ENCODE data around the gene P2RX3.
"Not testable (repeated sequence)": the region's sequence is repeated elsewhere in the genome, so short reads cannot be mapped to it uniquely, and the experiment has no call there.

P2RX3 gene

DNA sequence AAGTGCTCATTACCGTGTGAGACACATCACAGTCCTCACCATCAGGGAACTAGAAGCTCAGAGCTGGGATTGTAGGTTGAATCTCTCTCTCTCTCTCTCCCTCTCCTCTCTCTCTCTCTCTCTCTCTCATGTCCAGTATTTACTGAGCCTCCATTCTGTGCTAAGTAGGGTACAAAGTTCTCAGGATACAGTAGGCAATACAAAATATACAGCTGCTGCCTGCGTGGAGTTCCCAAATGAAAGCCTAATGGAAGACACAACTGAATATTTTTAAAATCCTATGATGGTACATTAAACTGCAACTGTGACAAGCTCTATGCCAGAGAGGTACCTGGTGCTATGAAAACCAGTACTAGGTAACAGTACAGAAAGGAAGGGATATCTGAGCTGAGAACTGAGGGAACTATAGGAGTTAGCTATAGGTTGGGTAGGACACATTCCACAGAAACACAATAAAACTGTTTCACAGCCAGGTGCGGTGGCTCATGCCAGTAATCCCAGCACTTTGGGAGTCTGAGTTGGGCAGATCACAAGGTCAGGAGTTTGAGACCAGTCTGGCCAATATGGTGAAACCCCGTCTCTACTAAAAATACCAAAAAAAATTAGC, 61.9 kb downstream of the P2RX3 start:
- no peak for DNase-seq (ENCODE audit: low spot score)

DNA sequence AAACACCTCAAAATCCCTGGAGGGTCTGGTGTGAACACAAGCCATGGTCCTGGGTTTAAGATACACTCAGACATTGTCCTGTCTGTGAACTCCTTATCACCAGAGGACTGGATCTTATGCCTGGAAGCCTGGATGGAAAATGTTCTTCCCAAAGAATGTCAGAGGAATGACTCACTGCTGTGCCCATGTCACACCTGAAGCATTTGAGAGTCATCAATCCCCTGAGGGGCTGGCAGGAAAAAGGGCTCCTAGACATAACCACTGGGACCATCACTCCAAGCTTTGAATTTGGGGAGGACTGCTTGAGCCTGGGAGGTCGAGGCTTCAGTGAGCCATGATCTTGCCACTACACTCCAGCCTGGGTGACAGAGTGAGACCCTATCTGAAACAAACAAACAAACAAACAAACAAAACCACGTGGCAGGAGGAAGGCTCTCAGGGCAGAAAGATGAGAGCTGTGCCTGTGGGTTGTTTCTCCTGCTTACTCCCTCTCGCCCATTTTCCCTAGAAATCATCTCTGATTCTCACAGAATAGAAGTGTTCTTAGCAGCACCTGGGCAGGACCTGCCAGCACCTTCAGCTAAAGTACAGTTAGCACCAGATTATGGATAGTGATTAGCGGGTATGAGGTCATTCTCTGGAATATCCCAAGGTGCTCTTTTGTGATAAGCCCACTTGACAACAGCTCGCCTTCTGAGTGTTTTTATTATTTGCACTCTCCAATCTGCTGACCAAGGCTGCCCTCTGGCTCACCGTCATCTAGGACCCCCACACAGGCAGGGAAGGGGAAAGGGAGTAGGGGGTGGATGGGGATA, 64.2 kb downstream of the P2RX3 start:
- peak; percentile 77 for DNase-seq (ENCODE audit: low spot score)

DNA sequence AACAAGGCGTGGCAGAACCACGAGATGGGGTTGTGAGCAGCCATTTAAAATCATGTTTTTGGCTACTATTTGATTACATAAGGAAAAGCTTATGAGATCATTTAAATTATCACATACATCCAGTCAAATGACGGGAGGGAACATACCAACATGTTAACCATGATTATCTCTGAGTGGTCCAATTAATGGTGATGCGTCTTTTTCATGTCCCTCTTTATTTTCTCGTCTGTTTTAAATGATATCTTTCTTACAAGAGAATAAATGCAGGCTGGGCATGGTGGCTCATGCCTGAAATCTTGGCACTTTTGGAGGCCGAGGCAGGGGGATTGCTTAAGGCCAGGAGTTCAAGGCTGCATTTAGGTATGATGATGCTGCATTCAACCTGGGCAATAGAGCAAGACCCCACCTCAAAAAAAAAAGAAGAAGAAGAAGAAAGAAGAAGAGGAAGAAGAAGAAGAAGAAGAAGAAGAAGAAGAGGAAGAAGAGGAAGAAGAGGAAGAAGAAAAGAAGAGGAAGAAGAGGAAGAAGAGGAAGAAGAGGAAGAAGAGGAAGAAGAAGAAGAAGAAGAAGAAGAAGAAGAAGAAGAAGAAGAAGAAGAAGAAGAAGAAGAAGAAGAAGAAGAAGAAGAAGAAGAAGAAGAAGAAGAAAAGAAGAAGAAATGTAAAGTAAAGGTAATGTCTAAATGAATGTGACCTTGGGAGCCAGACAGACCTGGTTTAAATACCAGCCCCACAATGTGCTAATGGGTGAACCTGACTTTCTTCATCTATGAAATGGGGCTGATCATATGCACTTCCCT, 65.0 kb downstream of the P2RX3 start:
- DNase-seq (ENCODE audit: low spot score): not testable (repeated sequence)

DNA sequence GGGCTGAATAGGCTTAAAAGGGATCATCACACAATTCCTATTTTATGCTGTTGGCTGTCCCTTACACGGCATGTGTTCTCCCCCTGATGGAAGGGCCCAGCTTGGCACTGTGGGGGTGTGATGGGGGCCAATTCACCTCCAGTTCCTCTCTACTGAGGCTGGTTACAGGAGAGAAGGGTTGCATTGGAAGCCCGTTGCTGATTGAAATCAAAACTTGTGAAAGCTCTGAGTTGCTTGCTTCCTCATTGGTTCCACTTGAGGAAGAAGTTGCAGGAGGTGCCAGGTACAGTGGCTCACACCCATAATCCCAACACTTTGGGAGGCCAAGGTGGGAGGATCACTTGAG, 65.6 kb downstream of the P2RX3 start:
- DNase-seq (ENCODE audit: low spot score): no peak

DNA sequence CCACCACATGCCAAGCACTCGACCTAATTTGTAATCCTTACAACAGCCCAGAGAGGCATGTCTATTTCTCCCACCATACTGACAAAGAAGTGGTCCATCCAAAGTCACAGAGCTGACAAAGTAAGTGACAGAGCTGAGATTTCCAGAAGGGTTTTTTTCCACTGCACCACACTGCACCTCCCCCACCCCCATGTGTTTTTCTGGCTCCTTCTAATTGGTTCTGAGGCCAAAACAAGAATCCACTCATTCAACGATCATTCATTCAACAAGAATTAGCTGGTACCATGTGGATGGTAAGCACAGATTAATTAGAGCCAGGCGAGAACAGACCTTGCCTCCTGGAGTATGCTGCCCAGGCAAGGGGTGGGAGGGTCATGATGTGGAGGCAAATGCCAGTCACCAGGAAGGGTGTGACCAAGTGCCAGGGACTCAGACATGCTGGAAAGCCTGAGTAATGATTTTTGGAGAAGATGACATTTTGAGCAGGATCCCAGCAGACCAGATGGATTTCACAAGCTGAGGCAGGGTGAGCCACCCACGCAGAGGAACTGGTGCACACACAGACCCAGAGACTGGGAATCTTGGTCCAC, 67.2 kb downstream of the P2RX3 start:
- DNase-seq (ENCODE audit: low spot score): peak; percentile 25

DNA sequence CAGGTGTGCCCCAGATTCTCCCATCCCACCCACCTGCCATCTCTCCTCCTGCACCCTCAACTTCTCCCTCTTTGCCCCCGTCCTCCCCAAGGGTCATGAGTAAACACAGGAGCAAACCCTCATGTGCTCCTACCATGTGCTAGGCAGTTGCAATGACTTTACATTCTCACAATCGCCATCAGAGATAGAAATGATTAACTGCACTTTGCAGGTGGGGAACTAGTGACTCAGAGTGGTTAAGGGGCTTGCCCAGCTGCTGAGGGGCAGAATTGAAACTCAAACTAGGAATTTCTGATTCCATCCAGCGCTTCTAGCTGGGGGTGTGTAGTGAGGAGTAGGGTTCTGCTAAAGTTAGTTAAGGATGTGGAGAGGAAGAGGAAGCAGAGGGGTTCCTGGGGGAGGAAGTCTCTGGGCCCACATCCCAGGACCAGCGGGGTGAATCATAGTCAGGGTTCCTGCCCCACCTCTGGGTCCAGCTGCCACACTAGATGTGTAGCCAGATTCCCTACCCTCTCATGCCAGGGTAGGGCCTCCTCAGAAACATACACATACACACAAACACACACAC, 68.3 kb downstream of the P2RX3 start:
- peak; percentile 92 for DNase-seq (ENCODE audit: low spot score)

DNA sequence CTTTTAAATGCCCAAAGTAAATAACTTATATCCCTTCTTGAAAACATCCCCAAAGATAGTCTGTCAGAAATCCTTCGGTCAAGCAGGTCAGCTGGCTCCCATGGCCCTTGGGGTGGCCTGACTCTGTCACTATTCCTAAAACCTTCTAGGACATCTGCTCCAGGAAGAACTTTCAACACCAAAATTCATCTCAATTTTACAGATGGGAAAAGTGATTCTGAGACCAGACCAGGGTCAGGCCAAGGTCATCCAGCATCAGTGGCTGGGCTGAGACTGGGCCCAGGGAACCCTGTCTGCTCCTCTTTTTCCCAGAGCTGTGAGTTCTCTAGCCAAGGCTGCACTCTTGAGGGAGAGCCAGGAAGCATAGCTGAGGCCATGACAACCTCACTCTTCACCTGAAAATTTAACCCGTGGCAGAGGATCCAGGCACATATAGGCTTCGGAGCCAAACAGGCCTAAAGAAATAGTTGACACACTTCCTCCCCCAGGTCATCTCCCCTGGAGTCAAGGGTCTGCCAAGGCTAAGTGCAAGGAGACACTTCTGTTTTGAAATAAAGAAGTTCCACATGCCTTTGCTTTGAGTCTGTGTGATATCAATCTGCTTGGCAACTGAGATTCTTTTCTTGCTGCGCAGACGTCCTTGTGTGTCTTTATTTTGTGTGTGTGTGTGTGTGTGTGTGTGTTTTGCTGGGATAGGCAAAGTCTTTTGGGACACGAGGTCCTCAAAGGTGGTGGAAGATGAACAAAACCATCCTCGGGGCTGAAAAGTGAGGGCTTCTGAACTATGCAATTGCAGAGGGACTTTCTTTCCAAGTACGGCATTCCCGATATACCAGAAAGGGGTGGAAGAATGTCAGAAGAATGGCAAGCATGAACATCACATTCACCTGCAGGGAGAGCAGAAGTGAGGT, 69.1 kb downstream of the P2RX3 start:
- DNase-seq (ENCODE audit: low spot score): no peak

DNA sequence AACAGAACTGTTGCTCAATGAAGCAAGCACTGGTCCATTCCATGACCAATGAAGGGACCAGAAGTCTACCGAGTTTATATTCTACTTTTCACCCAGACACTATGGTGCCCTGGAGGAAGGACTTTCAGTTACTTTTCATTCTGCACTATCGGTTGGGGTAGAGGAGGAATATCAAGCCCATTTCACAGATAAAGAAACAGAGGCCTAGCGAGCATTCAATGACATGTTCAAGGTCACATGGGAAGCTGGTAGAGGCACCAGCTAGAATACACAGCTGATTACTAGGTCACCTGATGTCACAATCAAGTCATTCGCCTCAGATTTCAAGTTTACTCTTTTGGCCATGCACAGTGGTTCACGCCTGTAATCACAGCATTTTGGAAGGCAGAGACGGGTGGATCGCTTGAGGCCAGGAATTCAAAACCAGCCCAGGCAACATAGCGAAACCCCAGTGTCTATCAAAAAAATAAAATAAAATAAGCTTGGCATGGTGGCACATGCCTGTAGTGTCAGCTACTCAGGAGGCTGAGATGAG, 69.9 kb downstream of the P2RX3 start:
- no peak for DNase-seq (ENCODE audit: low spot score)

DNA sequence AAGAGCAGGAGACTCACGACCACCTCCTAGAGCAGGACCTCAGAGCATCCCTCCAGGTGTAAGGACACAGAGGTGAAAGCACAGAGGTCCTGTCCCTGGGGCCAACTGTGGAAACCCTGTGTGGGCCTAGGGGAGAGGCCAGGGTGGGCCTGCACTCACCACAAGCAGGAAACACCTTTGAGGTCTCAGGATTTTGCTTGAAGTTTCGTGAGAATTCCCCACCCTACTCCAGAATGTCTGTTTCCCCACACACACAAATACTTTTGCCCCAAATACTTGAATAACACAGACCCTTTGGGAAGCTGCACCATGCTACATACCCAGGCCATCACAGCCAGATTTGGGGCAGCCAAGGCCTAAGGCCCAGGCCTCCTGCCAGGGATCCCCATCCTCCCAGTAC, 70.6 kb downstream of the P2RX3 start:
- no peak for DNase-seq (ENCODE audit: low spot score)

DNA sequence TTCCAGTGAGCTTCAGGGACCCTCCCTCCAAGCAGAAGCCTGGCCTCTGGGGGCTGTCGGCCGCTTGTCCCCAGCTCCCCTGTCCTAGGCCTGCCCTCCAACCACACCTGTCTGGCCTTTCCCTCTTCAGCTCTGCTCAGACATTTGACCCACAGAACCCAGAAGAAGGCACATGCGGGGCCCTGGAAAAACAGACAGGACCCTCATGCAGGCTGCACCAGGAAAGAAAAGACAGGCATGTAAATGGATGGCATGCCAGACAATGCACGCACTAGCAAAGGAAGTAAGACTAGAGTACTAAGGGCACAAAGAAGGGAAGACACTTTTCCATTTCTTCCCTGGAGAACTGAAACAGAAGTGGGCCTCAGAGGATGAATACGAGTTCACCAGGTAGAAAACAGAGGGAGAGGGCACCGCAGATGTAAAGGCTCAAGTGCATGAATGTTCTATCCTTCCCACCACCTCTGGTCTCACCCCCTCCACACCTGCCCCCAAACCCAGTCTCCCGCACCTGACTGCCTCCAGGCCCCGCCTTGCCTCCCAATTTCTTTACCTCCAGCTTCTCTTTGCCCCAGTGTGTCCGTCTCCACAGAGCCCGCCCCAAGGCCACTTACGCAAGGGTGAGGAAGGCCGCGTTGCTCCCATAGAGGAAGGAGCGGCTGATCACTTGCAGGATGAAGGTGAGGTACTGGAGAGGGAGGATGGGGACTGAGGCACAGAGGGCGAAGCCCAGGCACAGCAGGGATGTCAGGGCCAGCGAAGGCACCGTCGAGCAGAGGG, 71.4 kb downstream of the P2RX3 start:
- no peak for DNase-seq (ENCODE audit: low spot score)

DNA sequence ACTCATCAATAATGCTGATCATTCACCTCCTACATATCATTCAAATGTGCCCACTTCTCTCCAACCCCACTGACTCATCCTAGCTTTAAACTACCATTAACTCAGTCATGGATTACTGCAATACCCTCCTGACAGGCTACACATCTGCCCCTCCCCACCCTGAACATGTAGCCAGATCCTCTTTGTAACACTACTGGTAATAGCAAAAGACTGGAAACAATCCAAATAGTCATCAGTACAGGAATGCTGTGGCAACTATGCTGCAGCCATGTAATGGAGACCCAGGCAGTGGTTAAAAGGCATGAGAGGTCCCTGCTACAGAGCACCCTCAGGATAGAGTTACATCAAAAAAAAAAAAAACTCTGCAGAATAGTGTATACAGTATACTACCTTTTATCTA, 72.1 kb downstream of the P2RX3 start:
- DNase-seq (ENCODE audit: low spot score): peak; percentile 82

DNA sequence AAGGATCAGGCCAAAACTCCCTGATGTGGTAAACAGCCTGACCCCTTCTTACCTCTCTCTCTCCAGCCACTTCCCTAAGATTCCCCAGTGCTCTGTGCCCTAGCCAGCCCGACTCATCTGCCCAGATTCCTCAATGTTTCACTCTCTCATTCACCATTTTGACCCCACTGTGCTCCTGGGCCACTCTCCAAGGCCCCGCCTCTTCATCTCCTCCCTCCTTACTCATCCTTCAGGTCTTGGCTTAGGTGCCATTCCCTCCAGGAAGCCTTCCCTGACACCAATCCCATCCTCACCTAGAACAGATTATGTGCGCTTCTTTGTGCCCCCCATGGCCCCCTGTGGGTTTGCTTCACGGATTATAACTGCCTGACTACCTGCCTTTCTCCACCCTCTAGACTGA, 75.5 kb downstream of the P2RX3 start:
- peak; percentile 75 for DNase-seq (ENCODE audit: low spot score)

DNA sequence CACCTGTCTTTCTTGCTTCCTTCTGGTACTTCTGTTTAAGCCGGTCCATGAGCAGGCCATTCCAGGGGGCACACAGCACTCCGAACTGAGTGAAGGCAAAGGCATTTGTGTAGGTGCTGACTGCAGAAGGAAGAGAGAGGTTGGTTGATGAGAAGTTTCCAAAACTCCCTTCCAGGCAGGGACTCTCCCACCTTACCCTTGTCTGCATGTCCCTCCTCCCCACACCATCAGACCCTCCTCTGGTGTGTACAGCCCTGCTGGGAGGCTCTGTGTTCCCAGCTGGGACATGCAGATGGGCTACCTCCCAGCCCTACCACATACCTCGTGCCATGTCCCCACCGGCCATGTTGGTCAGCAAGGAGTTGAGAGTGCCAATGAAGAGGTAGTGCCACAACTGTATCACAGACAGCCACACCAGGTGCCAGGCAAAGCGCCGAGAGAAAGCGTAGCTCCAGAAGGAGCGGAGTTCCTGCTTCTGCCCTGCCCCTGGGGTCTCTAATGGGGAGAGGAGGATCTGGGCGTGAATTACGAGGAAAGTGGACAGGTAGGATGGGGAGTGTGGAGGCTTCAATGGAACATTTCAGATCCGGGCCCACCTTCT, 76.6 kb downstream of the P2RX3 start:
- no peak for DNase-seq (ENCODE audit: low spot score)

DNA sequence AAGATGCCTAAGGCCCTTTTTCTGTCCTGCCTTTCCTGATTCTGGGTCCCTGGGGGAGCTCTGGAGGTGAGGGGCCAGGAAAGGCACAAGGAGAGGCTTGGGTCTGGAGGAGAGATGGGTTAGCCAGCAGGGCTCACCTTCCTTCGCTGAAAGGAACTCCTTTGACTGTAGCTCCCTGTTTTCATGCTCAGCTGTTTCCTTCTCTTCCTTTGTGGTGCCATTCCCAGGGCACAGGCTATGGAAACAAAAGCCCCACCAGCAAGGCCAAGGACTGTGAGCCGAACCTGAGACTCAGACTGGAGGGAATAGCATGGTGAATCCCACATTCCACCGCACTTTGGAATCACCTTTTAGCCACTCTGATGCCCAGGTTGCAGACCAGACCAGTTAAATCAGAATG, 78.3 kb downstream of the P2RX3 start:
- DNase-seq (ENCODE audit: low spot score): no peak

DNA sequence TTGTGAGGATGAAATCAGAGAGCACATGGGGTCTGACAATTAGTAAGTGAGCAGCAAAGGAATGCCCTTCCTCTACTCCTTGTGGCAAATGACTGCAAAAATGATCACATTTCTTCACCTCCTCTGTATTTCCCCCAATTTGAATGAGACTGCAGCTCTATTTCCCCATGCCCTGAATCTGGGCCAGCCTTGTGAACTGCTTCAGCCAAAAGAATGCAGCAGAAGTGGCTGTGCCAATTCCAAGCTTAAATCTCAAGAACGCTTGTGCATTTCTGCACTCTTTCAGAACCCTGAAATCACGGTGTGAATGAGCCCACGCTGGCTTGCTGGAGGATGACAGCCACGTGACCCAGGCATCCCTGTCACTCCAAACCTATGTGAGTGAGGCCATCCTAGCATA, 78.9 kb downstream of the P2RX3 start:
- no peak for DNase-seq (ENCODE audit: low spot score)

DNA sequence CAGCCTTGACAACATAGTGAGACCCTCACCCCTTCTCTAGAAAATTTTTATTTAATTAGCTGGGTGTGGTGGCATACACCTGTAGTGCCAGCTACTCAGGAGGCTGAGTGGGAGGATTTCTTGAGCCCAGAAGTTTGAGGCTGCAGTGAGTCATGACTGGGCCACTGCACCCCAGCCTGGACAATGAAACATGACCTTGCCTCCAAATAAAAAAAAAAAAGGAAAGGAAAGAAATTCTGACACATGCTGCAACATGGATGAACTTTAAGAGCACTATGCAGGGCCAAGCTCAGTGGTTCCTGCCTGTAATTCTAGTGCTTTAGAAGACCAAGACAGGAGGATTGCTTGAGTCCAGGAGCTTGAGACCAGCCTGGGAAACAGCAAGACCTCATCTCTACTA, 80.0 kb downstream of the P2RX3 start:
- no peak for DNase-seq (ENCODE audit: low spot score)

DNA sequence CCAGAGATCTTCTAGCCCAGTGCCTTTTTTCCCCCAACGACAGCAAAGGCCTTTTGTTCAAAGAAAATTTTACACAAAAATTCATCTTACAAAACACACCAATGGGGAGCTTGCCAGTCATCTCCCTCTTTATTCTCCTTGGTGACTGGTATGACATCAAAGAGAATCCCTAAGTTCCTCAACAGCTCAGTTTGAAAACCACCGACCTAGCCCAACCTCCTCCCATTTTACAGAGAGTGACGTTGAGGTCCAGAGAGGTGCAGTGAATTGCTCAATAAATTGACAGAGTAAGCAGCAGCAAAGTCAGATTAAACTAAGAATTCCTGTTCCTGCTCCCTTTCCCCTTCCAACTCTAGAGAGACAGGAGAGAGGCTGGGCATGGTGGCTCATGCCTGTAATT, 81.0 kb downstream of the P2RX3 start:
- no peak for DNase-seq (ENCODE audit: low spot score)

DNA sequence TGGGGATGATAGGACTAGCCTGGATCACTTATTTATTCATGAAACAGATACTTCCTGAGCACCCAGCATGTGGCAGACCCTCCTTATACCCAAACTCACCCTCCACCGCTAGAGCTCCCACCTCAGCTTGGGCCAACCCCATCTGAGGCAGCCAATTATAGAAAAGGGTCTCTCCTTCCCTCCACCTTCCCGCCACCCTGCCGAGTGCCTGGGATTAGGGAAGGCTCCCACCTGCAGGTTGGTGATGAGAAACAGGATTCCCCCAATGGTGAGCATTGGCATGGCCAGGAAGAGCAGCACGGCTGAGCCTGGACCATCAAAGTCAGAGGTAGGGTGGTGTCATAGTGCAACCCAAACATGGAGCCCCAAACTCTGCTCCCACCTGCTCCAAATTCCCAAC, 82.9 kb downstream of the P2RX3 start:
- no peak for DNase-seq (ENCODE audit: low spot score)

DNA sequence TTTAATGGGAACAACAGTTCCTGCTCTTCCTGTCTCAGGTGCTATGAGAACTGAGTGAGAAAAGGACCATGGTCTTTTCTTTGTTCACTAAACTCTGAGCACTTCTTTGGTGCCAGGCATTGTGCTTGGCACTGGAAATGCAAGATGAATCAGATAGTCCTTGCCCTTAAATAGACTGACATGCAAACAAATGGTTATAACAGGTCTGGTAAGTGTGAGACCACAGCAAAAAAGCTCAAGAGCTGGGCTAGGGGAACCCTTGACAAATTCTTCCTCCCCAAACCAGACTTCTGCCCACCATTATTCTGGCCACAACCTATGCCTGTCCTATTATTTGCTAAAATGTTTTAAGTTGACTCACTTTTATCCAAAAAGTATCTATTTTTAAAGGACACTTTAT, 83.7 kb downstream of the P2RX3 start:
- DNase-seq (ENCODE audit: low spot score): no peak

All from kidney tubule cell (primary cell).